Measurements from ENCODE around the gene DLG1. TPM values are rescaled to one million over a fixed set of nuclear protein-coding genes. Genes with fewer than 3 reads are reported as not detected.
"Not testable (repeated sequence)": the region's sequence is repeated elsewhere in the genome, so short reads cannot be mapped to it uniquely, and the experiment has no call there.

The DLG1 gene
- total and polyA plus RNA-seq, 4 donors, result 12.7 to 51.2 (median 22.3) TPM

GRCh38 chr3:197276808-197277207, 21.6 kb downstream of the DLG1 start:
- TF ChIP-seq RAD21 (IDR thresholded peaks at IDR 0.05), result peak in 1 of 2 donors; percentile 34
- H3K4me3 ChIP-seq (ENCODE audit: low read depth in 1 of 3, low read length in 3 of 3); H3K4me1 ChIP-seq (ENCODE audit: control insufficient read depth in 4 of 4, insufficient read depth in 4 of 4, low read length in 3 of 4); H3K27ac ChIP-seq (ENCODE audit: low read depth in 1 of 2, low read length in 2 of 2); H3K27me3 ChIP-seq (ENCODE audit: control insufficient read depth in 4 of 4, insufficient read depth in 4 of 4, low read length in 3 of 4); H3K9ac ChIP-seq (ENCODE audit: low read depth in 1 of 2, low read length in 2 of 2); H3K9me3 ChIP-seq (ENCODE audit: control insufficient read depth in 4 of 4, low read length in 3 of 4); DNase-seq (ENCODE audit: low spot score): not testable (repeated sequence)
- WGBS, result 98% methylated on average over 8 of the region's 8 CpGs
- H3K36me3 ChIP-seq (ENCODE audit: control insufficient read depth in 4 of 4, insufficient read depth in 3 of 4, low read depth in 1 of 4, low read length in 3 of 4), result peaks cover 0 to 12% (median 9%) of the 10 kb centered on the region in 4 donors

GRCh38 chr3:197270558-197271317, 27.7 kb downstream of the DLG1 start:
- DNase-seq (ENCODE audit: low spot score), result no peak
- H3K27ac ChIP-seq (ENCODE audit: low read depth in 1 of 2, low read length in 2 of 2), result peak overlapping the region in 1 of 2 donors; percentile 23
- peak; percentile 36 to 42 for TF ChIP-seq HNF4A (conservative IDR thresholded peaks at IDR 0.05)
- peak in 1 of 2 donors; percentile 37 for TF ChIP-seq RXRA (IDR thresholded peaks at IDR 0.05)
- TF ChIP-seq HNF4G (IDR thresholded peaks at IDR 0.05), result peak; percentile 34
- TF ChIP-seq ZBTB33 (IDR thresholded peaks at IDR 0.05), result no peak
- no peak for TF ChIP-seq REST (IDR thresholded peaks at IDR 0.05)
- peak in 1 of 2 donors; percentile 30 for TF ChIP-seq RAD21 (IDR thresholded peaks at IDR 0.05)
- peak; percentile 89 for TF ChIP-seq ATF3 (IDR thresholded peaks at IDR 0.05)
- TF ChIP-seq MAX (IDR thresholded peaks at IDR 0.05), result no peak
- TF ChIP-seq JUND (IDR thresholded peaks at IDR 0.05), result peak in 1 of 2 donors; percentile 44
- TF ChIP-seq FOXA2 (IDR thresholded peaks at IDR 0.05), result no peak
- TF ChIP-seq SP1 (IDR thresholded peaks at IDR 0.05), result peak; percentile 19
- H3K4me1 ChIP-seq (ENCODE audit: control insufficient read depth in 4 of 4, insufficient read depth in 4 of 4, low read length in 3 of 4), result peaks cover 0 to 12% (median 8%) of the 10 kb centered on the region in 4 donors
- H3K9ac ChIP-seq (ENCODE audit: low read depth in 1 of 2, low read length in 2 of 2), result no peak overlapping the region
- H3K27me3 ChIP-seq (ENCODE audit: control insufficient read depth in 4 of 4, insufficient read depth in 4 of 4, low read length in 3 of 4), result no peaks in the 10 kb centered on the region
- H3K36me3 ChIP-seq (ENCODE audit: control insufficient read depth in 4 of 4, insufficient read depth in 3 of 4, low read depth in 1 of 4, low read length in 3 of 4), result peaks cover 0 to 2% (median 0%) of the 10 kb centered on the region in 4 donors
- WGBS, result 43% methylated on average over 4 of the region's 4 CpGs
- H3K4me3 ChIP-seq (ENCODE audit: low read depth in 1 of 3, low read length in 3 of 3), result no peak overlapping the region
- H3K9me3 ChIP-seq (ENCODE audit: control insufficient read depth in 4 of 4, low read length in 3 of 4), result no peaks in the 10 kb centered on the region

Data from liver (tissue), 9 donors.